GM20431 (cell line): Measurements from ENCODE around the gene KPNA5.
"Not testable (repeated sequence)": the region's sequence is repeated elsewhere in the genome, so short reads cannot be mapped to it uniquely, and the experiment has no call there.

ENCODE experiments used
- in situ Hi-C: fragments of 300-500 bp; cut with MseI, MboI; formaldehyde crosslinking; loops from one replicate; pipeline ENCODE4 v1.15.0; 2020; ENCODE audit warnings: low sequenced_read_pairs; ENCODE audit not compliant: unreplicated experiment

The KPNA5 gene

GRCh38 chr6:116693275-116693674 is 12.3 kb downstream of the KPNA5 start:
- in situ Hi-C loops: not testable (repeated sequence)

- in situ Hi-C loops: no loop called here
Measured at GRCh38 chr6:116695401-116695800, 14.4 kb downstream of the KPNA5 start.

DNA sequence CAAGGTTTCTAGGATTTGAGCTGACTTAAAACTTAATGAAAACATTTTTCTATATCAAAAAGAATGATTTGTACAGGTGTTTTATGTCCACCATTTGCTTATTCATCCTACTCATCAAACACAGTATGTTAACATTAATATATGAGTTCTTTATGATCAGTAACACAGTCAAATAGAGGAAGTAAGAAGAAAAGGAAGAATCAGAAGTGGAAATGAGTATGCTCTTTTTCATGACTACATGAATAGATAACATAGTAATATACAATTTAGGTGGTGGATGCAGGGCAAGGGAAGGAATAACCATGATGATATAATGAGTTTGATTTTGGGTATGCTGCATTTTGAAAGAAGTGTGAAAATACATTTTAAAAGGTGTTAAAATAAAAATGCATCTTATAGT is 16.5 kb downstream of the KPNA5 start:
- in situ Hi-C loops: no loop called here

DNA sequence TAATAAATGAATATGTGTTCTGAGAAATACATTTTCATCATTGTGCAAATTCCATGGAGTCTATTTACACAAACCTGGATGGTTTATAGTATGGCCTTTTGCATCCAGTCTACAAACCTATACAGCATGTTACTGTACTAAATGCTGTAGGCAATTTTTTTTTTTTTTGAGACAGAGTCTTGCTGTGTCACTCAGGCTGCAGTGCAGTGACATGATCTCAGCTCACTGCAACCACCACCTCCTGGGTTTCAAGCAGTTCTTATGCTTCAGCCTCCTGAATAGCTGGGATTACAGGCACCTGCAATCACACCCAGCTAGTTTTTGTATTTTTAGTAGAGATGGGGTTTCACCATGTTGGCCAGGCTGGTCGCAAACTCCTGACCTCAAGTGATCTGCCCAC is 22.9 kb downstream of the KPNA5 start:
- in situ Hi-C loops: not testable (repeated sequence)

DNA sequence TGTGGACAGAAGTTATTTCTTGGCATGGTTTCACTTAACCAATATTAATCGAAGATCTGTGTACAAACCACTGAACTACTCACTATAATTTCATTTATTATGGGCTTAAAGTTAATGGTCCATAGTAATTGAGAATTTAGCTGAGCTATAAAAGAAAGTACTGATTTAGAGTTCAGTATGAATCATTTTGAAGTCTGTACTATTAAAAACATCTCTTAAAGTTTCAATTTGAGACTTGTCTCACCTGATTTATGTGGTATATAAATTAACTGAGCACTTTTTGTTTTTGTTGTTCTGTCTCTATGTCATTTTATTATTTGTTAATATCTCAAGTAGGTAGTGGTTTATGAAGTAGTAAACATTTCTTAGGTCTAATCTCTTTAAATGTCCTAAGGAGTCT is 24.9 kb downstream of the KPNA5 start:
- in situ Hi-C loops: no loop called here

DNA sequence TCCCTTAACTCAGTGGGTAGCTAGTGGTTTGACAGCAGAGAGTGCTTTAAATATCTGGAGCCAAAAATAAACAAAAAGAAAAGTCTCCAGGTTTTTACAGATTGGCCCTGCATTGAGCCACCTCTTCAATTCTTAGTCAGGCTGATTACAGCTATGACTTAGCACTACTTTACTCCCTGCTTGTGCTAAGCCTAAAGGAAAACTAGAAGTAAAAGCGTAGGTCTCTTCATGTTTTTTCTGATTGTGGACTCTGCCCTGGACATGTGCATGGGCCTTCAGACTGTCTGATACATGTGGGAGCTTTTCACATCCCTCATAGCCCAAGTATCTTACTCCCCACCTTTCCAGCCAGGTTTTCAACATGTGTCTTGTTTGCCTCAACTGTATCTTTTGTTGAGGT is 33.3 kb downstream of the KPNA5 start:
- in situ Hi-C loops: no loop called here

- in situ Hi-C loops: no loop called here
Measured at GRCh38 chr6:116714761-116715160, 33.8 kb downstream of the KPNA5 start.

DNA sequence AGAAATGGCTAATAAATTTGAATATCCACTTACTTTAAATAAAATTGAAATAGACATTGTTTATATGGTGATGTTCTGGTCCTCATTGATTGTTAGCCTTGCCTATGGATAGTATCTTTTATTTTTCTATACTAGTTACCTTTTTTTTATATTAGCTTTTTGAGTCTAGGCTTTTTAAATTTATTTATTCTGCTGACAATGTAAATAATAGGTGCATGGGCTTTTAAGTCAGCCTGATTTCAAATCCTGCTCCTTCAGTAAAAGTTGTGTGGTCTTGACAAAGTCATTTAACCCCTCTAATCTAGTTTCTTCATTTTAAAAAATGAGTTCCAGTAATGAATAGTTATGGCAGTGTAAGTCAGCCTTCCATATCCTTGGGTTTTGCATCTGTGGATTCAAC is 45.9 kb downstream of the KPNA5 start:
- in situ Hi-C loops: no loop called here

DNA sequence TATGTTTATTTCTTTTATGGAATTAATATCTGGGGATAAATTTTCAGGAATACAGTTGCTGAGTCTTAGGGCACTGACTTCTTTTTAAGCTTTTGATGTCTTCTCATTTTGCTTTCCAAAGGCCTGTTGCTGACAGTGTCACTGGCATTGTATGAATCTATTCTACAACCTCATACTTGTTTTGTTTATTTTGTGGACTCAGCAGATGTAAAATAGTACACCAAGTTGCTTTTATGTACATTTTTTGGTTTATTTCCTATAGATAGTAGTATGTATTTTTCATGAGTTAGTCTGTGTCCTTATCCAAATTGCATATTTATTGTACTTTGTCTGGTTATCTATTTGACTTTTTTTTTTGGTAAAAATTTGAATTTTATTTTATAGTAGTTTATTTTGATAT is 49.5 kb downstream of the KPNA5 start:
- in situ Hi-C loops: no loop called here

DNA sequence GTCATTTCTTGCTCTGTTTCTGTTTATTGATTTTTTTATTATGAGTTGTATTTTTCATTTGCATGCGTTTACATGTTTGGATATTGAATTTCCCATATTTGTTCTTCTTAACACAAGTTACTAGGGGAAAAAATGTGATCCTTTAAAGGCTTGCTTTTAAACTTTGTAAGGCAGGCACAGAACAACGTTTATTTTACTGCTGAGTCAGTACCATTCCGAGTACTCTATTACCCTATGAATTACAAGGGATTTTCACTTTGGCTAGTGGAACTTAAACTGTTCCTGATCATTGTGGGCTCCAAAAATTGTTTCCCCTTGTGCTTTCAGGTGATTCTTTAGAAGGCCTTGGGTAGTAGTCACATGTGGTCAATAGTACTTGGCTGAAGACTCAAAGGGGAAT is 56.0 kb downstream of the KPNA5 start:
- in situ Hi-C loops: no loop called here

DNA sequence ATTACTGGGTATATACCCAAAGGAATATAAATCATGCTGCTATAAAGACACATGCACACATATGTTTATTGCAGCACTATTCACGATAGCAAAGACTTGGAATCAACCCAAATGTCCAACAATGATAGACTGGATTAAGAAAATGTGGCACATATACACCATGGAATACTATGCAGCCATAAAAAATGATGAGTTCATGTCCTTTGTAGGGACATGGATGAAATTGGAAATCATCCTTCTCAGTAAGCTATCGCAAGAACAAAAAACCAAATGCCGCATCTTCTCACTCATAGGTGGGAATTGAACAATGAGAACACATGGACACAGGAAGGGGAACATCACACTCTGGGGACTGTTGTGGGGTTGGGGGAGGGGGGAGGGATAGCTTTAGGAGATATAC is 59.5 kb downstream of the KPNA5 start:
- in situ Hi-C loops: not testable (repeated sequence)

DNA sequence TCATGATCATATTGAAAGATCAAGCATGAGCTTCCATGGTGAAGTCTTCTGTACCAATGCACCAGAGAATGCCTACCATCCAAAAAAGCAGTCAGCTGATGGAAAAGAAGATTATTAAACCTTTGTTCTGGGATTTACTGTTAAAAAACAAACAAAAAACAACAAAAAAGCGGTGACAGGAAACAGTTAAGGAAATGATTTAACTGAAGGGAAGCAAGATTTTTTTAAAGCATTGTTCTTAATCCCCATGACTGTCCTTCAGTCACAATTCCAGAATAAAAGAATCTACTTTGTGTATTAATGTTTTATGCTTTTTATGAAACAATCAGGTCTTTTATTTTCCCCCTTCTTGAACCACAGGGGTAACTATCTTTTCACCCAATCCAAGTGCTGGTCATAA is 60.6 kb downstream of the KPNA5 start:
- in situ Hi-C loops: no loop called here

DNA sequence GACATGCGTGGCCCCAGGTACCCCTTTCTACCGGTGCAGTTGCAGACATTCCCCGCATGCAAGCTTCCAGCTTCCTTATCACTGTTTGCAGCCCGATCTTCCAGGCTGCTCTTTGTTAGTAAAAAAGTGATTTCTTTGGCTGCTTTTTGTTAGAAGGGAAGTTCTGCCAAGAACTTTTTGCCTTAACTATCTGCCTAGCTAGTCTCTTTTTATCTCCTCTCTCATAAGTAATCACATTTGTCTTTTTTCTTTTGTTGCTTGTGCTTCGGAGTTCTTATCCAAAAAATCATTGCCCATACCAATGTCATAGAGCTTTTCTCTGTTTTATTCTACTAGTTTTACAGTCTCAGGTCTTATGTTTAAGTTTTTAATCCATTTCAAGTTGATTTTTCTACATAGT is 64.2 kb downstream of the KPNA5 start:
- in situ Hi-C loops: no loop called here

GRCh38 chr6:116761779-116762178 is 80.8 kb downstream of the KPNA5 start:
- in situ Hi-C loops: no loop called here

- in situ Hi-C loops: no loop called here
Measured at GRCh38 chr6:116762235-116762634, 81.2 kb downstream of the KPNA5 start.

GRCh38 chr6:116763048-116763447 is 82.0 kb downstream of the KPNA5 start:
- in situ Hi-C loops: no loop called here

GRCh38 chr6:116763906-116764628 is 83.1 kb downstream of the KPNA5 start:
- in situ Hi-C loops: no loop called here

GRCh38 chr6:116764629-116764960 is 83.6 kb downstream of the KPNA5 start:
- in situ Hi-C loops: no loop called here

DNA sequence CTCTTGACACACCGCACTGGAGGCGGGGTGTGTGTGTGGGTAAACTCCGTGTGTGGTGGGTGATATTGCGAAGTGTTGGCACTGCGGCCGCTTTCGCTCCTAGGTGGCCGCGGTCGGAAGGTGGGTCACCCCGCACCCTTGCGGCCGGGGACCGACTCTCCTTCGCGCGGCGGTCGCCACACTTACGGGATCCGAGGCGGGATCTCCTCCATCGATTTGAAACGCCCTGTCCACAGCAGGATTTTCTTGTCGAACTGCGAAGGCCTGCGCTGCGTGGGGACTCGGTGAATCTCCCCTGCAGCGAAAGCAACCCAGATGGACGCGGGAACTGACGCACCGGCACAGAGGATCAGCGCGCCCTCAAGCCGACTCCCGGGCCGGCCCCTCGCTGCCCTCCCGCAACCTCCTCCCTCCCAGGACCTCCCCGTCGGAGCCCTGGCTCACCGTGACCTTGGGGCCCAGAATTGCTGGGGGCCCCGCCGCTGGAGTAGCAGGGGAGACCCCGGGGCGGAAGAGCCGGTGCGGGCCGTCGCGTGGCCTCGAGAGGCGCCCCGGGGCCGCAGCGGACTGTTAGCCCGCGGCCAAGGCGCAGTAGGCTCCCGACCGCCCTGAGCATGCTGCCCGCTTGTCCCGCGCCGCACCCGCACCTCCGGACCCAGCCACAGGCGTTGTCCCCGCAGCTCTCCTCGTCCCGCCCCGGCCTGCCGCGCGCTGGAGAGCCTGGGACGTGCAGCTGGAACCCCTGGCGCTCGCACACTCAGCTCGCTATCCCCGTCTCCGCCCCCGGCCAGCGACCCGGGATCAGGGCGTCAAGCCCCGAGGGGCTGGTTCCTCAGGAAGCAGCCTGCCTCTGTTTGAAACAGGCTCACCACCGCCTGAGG is 84.2 kb downstream of the KPNA5 start, which contains the start of gene FAM162B:
Gene FAM162B (minus strand): TSS at position 759 of the 881 bp plus-strand sequence. CDS start 143 bp downstream, at position 616.
- in situ Hi-C loops: no loop called here

GRCh38 chr6:116766506-116767176 is 85.6 kb downstream of the KPNA5 start:
- in situ Hi-C loops: no loop called here

DNA sequence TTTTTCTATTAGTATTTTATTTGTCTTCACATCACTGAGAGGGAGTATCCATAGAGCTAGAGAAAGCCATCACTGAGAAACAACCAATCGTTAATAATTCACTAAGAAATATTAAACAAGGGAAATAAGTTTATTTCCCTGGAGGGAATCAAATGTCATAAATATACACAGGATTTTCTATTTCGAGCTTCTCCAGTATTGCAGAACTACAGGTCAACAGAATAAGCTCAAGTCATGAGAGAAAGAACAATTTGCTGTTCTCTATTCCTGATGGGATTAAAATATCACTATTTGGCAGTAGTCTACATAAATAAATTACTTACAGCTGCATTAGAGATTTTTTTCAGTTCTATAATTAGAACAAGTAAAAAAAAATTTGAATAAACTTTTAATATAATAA is 86.7 kb downstream of the KPNA5 start:
- in situ Hi-C loops: no loop called here
